AG20443 (cell line): Measurements from ENCODE around the gene ZNF146.
"Not testable (repeated sequence)": the region's sequence is repeated elsewhere in the genome, so short reads cannot be mapped to it uniquely, and the experiment has no call there.

Experiments used
- DNase-seq: peaks from one replicate; pipeline ENCODE4 v3.0.0; 2012; ENCODE audit warnings: low spot score, mixed read lengths

The ZNF146 gene

DNA sequence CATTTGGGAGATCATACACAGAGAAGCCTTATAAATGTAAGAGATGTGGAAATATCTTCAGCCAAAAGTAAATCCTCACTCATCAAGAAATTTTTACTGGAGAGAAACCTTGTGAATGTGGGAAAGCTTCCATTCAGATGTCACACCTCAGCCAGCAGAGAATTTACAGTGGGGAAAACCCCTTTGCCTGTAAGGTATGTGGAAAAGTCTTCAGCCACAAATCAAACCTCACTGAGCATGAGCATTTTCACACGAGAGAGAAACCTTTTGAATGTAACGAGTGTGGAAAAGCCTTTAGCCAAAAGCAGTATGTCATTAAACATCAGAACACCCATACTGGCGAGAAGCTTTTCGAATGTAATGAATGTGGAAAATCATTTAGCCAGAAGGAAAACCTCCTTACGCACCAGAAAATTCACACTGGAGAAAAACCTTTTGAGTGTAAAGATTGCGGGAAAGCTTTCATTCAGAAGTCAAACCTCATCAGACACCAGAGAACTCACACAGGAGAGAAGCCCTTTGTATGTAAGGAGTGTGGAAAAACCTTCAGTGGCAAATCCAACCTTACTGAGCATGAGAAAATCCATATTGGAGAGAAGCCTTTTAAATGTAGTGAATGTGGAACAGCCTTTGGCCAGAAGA is 21.5 kb downstream of the ZNF146 start:
- DNase-seq, result no peak

DNA sequence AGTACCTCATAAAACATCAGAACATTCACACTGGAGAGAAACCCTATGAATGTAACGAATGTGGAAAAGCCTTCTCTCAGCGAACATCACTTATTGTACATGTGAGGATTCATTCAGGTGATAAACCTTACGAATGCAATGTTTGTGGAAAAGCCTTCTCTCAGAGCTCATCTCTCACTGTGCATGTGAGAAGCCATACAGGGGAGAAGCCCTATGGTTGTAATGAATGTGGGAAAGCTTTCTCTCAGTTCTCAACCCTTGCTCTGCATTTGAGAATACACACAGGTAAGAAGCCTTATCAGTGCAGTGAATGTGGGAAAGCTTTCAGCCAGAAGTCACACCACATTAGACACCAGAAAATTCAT is 22.0 kb downstream of the ZNF146 start:
- DNase-seq, result no peak

DNA sequence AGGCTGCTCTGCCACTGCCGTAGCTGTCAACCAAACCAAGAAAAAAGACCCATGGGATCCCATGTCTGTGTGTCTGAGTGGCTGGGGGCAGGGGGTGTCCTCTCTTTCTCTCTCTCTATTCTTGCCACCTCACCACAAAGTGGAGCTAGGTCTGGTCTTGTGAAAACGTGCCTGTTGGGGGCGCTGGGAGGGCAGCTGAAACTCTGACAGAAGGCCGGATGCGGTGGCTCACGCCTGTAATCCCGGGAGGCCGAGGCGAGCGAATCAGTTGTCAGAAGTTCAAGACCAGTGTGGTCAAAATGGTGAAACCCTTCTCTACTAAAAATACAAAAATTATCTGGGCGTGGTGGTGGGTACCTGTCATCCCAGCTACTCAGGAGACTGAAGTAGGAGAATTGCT is 29.2 kb downstream of the ZNF146 start:
- no peak for DNase-seq

DNA sequence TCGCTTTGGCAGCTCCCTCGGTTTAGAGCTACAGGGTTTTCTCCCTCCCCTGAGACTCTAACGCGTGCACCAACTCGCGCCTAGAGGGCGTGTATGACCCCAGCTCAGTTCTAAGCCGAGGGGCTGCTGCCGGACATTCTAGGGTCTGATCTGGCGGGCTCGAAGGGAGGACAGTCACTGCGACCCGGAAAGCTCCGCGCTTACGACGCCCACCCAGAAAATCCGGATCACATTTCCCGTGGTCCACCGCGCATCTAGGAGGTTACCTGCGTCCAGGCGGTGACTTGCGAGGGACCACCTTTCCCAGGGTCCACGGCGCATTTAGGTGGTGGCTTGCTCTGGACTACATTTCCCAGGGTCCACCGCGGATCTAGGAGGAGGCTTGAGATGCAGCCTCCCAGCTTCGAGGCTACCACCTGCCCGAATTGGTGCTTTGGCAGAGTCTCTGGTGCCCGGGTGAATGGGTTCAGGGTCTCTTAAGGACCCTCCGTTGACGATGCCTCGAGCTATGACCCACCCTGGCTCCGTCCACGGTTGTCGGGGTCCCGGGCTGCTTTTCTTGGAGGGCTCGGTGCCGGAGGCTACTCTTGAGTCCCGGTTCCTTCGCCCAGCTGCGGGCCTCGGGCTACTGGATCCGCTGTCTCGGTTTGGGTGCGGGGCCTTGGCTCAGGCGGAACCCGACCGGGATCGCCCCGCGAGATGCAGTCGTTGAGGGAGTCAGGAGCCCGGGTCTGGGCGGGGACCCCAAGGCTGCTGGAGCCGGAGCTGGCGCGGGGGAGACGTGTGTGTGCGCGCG is 30.5 kb downstream of the ZNF146 start:
- peak; percentile 61 for DNase-seq

DNA sequence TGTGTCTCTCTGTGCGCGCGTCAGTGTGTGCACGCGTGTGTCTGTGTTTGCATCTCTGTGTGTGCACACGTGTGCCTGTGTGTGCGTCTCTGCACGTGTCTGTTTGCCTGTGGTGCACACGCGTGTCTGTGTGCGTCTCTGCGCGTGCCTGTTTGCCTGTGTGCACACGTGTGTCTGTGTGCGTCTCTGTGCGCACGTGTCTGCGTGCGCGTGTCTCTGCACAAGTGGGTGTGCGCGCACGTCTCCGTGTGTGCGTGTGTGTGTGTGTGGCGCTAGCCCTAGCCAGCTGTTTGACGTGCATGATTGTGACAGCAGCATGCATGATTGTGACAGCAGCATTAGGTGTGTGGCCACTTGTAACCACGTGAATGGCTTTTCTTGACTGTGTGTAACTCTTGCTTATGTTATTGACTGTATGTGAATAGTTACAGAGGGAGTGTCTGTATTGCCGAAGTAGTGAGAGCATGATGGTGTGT is 31.1 kb downstream of the ZNF146 start:
- DNase-seq, result peak; percentile 21

DNA sequence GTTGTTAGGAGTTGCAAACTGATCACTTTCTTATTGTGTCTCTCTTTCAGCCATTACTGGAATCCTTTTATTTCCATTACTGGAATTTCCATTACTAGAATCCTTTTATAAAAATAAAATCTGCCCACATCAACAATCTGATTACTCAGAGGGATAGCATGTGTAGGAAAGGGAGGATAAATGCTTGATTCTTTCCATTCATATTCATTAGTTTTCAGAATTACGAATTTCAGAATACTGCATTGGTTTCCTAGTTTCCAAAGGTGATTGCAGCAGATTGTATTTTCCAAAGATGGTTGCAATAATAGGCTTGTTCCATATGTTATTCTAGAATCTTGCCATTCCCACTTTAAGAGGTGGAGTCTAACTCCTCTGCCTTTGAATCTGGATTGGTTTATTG is 37.1 kb downstream of the ZNF146 start:
- DNase-seq, result no peak

DNA sequence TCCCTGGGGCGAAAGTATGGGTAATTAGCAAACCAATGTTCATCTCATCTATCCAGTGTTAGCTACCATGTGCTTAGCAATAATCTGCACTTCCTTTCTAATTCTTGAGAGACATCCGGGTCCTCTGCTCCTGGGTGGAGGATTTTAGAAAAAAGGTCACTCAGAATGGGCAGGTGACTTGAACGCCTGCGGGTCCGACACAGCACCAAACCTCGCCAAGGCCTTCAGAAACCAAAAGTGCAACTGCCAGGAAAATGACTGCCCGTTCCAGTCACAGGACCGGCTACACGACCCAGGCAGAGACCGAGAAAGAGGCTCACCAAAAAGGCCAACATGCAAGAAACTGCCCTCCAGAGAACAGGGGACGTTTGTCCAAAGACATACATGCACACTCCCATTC is 39.9 kb downstream of the ZNF146 start:
- DNase-seq, result no peak

DNA sequence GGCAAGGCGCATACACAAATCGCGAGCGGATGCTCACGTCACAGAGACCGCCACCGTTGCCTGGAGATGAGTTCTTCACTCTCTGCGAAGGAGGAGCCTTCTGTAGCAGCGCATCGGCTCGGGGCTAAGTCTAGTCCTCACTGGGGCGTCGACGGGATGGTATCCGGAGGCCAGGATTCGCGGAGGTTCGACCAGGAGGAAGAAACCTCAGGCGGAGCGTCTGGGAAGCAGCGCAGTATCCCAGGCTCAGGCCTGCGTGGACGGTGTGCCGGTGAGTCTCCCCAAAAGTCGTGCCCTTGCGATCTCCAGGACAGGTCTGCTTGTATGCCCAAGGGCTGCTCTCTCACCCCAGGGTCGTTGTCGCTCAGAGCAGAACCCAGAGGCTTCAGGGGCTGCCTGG is 40.4 kb downstream of the ZNF146 start:
- DNase-seq, result no peak

DNA sequence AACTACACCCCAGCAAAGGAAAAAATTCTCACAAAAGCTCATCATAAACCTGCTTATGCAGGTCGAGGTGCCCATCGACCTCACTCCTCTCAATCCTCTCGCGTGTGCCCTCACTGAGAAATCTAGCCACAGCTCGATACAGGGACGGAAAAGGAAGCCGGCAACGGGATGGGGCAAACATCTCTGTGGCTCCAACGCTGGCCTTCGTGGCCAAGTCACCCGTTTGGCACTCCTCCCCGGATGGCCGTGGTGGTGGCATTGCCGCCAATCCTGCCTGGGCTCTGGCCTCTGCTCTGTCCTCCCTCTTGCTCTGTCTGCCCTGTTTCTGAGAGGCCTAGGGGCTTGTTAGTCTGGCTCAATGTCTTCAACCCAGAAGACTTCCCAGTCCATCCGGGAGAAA is 41.2 kb downstream of the ZNF146 start:
- DNase-seq, result no peak

DNA sequence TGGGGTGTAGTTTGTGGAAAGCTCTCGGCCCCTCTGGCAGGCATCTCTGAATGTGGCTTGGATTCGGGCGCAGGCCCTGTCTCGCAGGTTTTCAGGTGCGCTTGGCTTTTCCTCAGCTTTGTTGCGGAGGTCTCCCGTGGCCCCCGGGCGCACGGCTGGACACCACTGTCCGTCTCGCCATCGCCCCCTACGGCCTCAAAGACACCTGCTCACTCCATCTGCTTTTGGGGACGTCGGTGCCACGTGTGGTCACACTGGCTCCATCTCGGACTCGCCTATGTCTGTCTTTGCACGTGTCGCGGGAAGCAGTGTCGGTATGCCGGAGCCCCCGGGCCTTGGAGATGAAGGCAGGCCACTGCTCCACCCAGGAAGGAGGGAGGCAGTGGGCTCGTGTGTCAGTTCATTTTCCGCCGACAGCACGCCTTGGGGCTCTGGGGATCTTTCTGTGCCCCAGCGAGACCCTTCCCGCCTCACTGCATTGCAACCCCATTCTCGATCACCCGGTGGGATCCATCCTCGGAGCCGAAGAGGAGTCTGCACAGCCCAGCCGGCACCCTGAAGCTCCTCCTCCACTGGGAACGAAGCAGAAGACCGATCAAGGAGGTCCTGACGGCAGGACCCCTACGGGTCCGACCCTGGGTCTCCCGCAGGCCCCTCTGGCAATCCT is 42.1 kb downstream of the ZNF146 start:
- no peak for DNase-seq

DNA sequence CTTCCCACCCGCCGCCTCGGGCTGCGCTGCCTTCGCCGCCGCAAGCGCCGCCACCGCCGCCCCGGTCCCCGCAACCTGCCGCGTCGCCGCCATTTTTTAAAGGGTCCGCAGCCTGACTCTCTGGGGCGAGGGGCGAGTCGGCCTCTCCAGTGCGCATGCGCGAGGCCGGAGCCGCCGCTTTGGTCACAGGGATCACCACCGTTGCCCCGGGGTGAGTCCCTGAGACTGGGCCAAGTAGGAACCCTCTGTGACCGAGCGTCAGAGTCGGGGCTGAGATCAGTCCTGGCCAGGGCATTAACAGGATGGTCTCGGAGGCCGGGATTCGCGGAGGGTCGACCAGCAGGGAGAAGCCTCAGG is 42.6 kb downstream of the ZNF146 start:
- peak; percentile 57 for DNase-seq

DNA sequence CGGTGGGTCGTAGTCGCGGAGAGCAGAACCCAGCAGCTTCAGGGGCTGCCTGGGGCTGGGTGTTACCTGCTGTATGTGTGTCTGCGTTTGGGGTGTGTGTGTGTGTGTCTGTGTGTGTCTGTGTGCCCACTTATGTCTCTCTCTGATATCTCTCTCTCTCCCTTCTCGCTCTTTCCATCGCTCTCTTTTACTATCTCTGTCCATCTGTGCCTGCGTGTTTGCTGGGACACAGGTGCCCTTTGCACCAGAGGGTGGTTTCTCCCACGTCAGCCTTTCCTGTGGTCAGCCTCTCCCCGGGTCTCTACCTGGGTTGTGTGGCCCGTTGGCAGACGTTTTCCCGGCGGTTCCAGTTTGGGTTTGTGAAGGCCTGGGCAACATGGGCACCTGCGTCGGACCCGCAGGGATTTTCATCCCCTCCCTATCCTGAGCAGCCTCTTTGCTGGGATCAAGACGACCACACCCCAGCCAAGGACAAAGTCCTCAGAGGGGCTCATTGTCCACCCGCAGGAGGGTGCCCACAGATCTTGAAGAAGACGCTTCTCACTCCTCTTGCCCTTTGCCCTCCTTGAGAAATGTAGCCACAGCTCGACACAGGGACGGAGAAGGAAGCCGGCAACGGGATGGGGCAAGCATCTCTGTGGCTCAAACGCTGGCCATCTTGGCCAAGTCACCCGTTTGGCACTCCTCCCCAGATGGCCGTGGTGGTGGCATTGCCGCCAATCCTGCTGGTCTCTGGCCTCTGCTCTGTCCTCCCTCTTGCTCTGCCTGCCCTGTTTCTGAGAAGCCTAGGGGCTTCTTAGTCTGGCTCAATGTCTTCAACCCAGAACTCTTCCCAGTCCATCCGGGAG is 43.3 kb downstream of the ZNF146 start:
- no peak for DNase-seq

DNA sequence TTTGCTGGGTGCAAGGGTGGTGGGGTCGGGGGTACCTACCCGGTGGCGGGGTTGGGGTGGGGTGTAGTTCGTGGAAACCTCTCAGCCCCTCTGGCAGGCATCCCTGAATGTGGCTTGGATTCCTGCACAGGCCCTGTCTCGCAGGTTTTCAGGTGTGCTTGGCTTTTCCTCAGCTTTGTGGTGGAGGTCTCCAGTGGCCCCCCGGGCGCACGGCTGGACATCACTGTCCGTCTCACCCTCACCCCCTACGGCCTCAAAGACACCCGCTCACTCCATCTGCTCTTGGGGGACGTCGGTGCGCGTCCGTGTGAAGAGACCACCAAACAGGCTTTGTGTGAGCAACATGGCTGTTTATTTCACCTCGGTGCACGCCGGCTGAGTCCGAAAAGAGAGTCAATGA is 44.3 kb downstream of the ZNF146 start:
- no peak for DNase-seq

DNA sequence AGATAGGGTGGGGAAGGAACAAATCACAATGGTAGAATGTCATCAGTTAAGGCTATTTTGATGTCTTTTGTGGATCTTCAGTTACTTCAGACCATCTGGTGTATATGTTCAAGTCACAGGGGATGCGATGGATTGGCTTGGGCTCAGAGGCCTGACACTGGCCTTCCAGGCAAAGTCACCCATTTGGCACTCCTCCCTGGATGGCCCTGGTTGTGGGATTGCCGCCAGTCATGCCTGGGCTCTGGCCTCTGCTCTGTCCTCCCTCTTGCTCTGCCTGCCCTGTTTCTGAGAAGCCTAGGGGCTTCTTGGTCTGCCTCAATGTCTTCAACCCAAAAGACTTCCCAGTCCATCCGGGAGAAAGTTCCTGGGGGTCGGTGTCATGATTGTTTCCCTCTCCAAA is 50.2 kb downstream of the ZNF146 start:
- no peak for DNase-seq

DNA sequence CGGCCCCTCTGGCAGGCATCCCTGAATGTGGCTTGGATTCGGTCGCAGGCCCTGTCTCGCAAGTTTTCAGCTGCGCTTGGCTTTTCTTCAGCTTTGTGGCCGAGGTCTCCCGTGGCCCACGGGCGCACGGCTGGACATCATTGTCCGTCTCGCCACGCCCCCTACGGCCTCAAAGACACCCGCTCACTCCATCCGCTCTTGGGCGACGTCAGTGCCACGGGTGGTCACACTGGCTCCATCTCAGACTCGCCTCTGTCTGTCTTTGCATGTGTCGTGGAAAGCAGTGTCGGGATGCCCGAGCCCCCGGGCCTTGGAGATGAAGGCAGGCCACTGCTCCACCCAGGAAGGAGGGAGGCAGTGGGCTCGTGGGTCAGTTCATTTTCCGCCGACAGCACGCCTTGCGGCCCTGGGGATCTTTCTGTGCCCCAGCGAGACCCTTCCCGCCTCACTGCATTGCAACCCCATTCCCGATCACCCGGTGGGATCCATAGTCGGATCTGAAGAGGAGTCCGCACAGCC is 51.0 kb downstream of the ZNF146 start:
- DNase-seq, result no peak

DNA sequence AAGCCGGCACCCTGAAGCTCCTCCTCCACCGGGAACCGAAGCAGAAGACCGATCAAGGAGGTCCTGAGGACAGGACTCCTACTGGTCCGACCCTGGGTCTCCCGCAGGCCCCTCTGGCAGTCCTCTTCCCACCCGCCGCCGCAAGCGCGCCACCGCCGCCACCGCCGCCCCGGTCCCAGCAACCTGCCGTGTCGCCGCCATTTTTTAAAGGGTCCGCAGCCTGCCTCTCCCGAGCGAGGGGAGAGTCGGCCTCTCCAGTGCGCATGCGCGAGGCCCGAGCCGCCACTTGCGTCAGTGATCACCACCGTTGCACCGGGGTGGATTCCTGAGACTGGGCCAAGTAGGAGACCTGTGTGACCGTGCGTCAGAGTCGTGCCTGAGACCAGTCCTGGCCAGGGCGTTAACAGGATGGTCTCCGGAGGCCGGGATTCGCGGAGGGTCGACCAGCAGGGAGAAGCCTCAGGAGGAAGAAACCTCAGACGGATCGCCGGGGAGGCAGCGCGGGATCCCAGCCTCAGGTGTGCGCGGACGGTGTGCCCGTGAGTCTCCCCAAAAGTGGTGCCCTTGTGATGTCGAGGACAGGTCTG is 51.6 kb downstream of the ZNF146 start:
- no peak for DNase-seq

DNA sequence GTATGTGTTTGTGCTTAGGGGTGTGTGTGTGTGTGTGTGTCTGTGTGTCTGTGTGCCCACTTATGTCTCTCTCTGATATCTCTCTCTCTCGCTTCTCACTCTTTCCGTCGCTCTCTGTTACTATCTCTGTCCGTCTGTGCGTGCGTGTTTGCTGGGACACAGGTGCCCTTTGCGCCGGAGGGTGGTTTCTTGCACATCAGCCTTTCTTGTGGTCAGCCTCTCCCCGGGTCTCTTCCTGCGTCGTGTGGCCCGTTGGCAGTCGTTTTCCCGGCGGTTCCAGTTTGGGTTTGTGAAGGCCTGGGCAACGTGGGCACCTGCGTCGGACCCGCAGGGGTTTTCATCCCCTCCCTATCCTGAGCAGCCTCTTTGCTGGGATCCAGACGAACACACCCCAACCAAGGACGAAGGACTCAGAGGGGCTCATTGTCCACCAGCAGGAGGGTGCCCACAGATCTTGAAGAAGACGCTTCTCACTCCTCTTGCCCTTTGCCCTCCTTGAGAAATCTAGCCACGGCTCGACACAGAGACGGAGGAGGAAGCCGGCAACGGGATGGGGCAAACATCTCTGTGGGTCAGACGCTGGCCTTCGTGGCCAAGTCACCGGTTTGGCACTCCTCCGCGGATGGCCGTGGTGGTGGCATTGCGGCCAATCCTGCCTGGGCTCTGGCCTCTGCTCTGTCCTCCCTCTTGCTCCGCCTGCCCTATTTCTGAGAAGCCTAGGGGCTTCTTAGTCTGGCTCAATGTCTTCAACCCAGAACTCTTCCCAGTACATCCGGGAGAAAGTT is 52.3 kb downstream of the ZNF146 start:
- no peak for DNase-seq

DNA sequence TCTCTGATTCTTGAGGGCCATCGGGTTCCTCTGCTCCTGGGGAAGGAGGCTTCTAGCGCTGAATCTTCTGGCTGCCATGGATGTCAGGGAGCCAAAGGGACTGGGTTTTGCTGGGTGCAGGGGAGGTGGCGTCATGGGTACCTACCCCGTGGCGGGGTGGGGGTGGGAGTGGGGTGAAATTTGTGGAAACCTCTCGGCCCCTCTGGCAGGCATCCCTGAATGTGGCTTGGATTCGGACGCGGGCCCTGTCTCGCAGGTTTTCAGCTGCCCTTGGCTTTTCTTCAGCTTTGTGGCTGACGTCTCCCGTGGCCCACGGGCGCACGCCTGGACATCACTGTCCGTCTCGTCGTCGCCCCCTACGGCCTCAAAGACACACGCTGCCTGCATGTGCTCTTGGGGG is 53.2 kb downstream of the ZNF146 start:
- DNase-seq, result not testable (repeated sequence)

DNA sequence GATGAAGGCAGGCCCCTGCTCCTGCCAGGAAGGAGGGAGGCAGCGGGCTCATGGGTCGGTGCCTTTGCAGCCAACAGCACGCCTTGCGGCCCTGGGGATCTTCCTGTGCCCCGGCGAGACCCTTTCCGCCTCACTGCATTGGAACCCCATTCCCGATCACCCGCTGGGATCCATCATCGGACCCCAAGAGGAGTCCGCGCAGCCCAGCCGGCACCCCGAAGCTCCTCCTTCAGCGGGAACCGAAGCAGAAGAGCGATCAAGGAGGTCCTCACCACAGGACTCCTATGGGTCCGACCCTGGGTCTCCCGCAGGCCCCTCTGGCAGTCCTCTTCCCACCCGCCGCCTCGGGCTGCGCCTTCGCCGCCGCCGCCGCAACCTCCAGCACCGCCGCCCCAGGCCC is 53.7 kb downstream of the ZNF146 start:
- not testable (repeated sequence) for DNase-seq

DNA sequence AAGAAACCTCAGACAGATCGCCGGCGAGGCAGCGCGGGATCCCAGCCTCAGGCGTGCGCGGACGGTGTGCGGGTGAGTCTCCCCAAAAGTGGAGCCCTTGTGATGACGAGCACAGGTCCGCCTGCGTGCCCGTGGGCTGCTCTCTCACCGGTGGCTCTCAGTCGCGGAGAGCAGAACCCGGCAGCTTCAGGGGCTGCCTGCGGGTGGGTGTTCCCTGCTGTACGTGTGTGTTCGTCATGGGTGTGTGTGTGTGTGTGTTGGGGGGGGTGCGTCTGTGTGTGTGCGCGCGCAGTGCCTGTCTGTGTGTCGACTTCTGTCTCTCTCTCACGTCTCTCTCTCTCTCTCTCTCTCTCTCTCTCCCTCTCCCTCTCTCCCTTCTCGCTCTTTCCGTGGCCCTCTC is 54.4 kb downstream of the ZNF146 start:
- DNase-seq, result not testable (repeated sequence)
